Uterus (tissue), 4 donors: ENCODE results near the gene AFAP1L1. TPM values are rescaled to one million over a fixed set of nuclear protein-coding genes. Genes with fewer than 3 reads are reported as not detected.
A peak's percentile ranks its signal among the peaks of the same experiment; 100 is the strongest.
"Not testable (repeated sequence)": the region's sequence is repeated elsewhere in the genome, so short reads cannot be mapped to it uniquely, and the experiment has no call there.

Experiments used
- DNase-seq, 2 donors: peaks; one replicate each; pipeline ENCODE4 v3.0.0-alpha.2; 2019 to 2020
- H3K27ac ChIP-seq, 2 donors: fragments of 200-600 bp; sonication (generic); 1 replicate in 1 of 2; 2 replicates in 1 of 2; pipeline ENCODE4 v1.5.1; 2016 to 2018
- H3K27me3 ChIP-seq, 2 donors: fragments of 200-600 bp; sonication (generic); one replicate each; pipeline ENCODE4 v1.5.1; 2018 to 2019; ENCODE audit warnings: control low read depth in 1 of 2
- H3K36me3 ChIP-seq, 2 donors: fragments of 200-600 bp; sonication (generic); one replicate each; pipeline ENCODE4 v1.5.1; 2019; ENCODE audit warnings: control low read depth in 1 of 2
- H3K4me1 ChIP-seq, 2 donors: fragments of 200-600 bp; sonication (generic); one replicate each; pipeline ENCODE4 v1.5.1; 2018 to 2019; ENCODE audit warnings: control low read depth in 1 of 2
- H3K4me3 ChIP-seq, 2 donors: fragments of 200-600 bp; sonication (generic); 1 replicate in 1 of 2; 2 replicates in 1 of 2; pipeline ENCODE4 v1.5.1; 2018 to 2019; ENCODE audit warnings: mild to moderate bottlenecking in 1 of 2
- H3K9me3 ChIP-seq, 2 donors: fragments of 200-600 bp; sonication (generic); one replicate each; pipeline ENCODE4 v1.5.1; 2019; ENCODE audit warnings: control low read depth in 1 of 2
- POLR2A ChIP-seq, 2 donors: fragments of 450-650 bp; IDR thresholded peaks; one replicate each; pipeline ENCODE4 v1.6.1; 2016; ENCODE audit warnings: antibody characterized with exemption in 2 of 2, mild to moderate bottlenecking in 1 of 2, moderate library complexity in 1 of 2
- intact Hi-C: fragments of 100-400 bp; cut with DNase I; formaldehyde crosslinking; loops from one replicate; pipeline ENCODE4 v1.15.1; 2023; ENCODE audit warnings: low total_unique reads
- total RNA-seq, 4 donors: library from RNA; depleted of rRNA in 3 of 4; stranded (reverse); fragments of >200 nt in 3 of 4; gene quantifications; one replicate each; pipeline versions ENCODE4 v1.1.0 to v1.2.4, GENCODE V29; 2014 to 2023
- TF ChIP-seq, protein P1 (sequence below), 4 experiments: fragments of 200-600 bp in 2 of 4; fragments of 450-650 bp in 2 of 4; sonication (generic) in 2 of 4; IDR thresholded peaks; one replicate each; pipeline ENCODE4 v1.5.1; 2016 to 2019; ENCODE audit warnings: antibody characterized with exemption in 4 of 4, mild to moderate bottlenecking in 2 of 4, moderate library complexity in 1 of 4
- donor health status: DM: yes; HTN: yes; CAD: no.

AFAP1L1 gene
- total RNA-seq, 4 donors from 2014 or later, result 5.3 to 26.9 (median 24.6) TPM

DNA sequence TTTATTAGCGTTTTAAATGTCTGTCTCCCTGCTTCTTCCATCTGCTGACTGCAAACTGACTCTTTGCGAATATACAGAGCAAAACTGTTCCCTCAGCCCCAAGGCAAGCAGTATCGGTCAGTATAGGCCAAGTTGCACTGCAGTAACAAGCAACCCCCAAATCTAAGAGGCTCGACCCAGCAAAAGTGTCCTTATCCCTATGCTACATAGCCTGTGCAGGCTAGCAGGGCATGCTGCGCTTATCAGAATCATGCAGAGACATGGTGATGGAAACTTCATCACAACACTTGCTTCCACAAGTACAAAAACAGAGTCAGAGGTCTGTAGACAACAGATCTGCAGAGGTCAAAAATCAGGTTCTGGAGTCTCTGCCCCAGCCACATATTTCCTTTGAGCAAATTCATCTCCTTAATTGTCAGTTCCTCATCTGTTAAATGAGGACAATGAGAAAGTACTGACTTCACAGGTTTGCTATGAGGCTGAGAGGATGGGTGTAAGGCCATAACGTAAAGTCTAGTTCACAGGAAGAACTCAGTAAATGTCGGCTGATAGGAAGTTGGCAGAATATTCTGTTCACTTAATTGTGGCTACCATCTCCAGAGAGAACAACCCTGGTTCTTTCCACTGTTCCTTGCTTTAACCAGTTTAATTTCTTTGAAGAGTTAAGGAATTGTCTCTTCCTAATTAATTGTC is 117.0 kb downstream of the AFAP1L1 start:
- DNase-seq, result no peak
- TF ChIP-seq POLR2A (IDR thresholded peaks at IDR 0.05), result no peak
- TF ChIP-seq, protein P1, sequence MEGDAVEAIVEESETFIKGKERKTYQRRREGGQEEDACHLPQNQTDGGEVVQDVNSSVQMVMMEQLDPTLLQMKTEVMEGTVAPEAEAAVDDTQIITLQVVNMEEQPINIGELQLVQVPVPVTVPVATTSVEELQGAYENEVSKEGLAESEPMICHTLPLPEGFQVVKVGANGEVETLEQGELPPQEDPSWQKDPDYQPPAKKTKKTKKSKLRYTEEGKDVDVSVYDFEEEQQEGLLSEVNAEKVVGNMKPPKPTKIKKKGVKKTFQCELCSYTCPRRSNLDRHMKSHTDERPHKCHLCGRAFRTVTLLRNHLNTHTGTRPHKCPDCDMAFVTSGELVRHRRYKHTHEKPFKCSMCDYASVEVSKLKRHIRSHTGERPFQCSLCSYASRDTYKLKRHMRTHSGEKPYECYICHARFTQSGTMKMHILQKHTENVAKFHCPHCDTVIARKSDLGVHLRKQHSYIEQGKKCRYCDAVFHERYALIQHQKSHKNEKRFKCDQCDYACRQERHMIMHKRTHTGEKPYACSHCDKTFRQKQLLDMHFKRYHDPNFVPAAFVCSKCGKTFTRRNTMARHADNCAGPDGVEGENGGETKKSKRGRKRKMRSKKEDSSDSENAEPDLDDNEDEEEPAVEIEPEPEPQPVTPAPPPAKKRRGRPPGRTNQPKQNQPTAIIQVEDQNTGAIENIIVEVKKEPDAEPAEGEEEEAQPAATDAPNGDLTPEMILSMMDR (IDR thresholded peaks at IDR 0.05), result no peak
- Histone ChIP-seq H3K27ac (peak overlapping the region; percentile 93 to 95), H3K9me3 (no peaks in the 10 kb centered on the region), H3K27me3 (no peaks in the 10 kb centered on the region), H3K36me3 (no peaks in the 10 kb centered on the region), H3K4me3 (no peak overlapping the region), H3K4me1 (peaks cover 19 to 33% of the 10 kb centered on the region in 2 donors)
- intact Hi-C loops, result no loop called here

DNA sequence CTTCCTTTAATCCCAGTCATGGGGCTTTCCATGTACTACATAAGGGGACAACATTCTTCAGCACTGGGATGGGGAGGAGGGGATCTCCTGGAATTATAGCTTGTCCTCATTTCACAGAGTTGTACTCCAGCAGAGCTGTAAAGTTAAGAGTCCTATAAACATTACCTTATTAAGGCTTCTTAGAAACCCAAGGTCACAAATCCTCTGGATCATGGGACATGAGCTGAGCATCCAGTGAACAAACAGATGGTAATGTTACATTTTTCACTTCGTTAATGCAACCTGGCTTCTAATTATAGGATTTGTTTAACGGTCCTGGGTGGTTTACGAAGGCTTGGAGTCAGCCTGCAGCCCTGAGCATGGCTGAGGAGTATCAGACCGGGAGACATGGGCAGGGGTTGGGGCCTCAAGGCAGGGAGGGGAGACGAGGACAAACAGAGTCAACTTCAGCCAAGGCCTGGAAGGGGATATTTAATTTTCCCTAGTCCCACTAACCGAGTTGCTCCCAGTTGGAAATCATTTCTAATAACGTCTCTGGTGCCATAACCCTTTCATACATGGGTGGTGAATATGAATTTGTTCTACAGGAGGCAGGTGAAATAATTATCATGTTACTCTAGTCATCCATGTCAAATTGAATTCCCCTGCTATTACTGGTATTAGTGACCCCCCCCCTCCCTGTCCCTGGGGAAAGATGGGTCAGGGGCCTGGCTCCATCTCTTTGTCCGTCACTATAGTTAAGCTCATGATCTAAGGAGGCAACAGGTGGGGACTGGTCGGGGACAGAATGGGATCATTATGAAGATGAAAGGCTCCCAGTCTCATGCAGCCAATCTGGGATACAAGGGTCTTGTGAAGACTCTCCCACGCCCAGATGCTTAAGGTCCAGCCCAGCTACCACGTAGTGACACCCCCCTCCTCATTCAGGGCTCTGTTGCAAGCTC is 118.2 kb downstream of the AFAP1L1 start:
- no peak for TF ChIP-seq POLR2A (IDR thresholded peaks at IDR 0.05)
- TF ChIP-seq, protein P1 (IDR thresholded peaks at IDR 0.05), result no peak
- H3K4me1 ChIP-seq, result peaks cover 19 to 33% of the 10 kb centered on the region in 2 donors
- intact Hi-C loops, result no loop called here
- H3K27ac ChIP-seq, result peak overlapping the region; percentile 93 to 95
- no peaks in the 10 kb centered on the region for H3K27me3 ChIP-seq
- no peaks in the 10 kb centered on the region for H3K9me3 ChIP-seq
- no peaks in the 10 kb centered on the region for H3K36me3 ChIP-seq
- DNase-seq, result no peak
- H3K4me3 ChIP-seq, result no peak overlapping the region

DNA sequence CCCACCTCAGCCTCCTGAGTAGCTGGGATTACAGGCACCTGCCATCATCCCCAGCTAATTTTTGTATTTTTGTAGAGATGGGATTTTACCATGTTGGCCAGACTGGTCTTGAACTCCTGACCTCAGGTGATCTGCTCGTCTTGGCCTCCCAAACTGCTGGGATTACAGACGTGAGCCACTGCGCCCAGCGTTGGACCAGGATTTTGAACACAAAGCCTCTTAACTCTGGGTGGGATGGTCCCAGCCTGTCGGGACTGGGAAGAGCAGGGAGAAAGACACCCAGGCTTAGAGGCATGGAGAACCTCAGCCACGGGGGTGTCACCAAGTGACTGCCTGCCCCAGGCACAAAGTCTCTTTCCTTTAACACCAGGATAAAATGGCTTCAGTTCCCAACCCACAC is 119.4 kb downstream of the AFAP1L1 start:
- H3K4me3 ChIP-seq, H3K9me3 ChIP-seq, H3K36me3 ChIP-seq, H3K27me3 ChIP-seq, DNase-seq, intact Hi-C loops: not testable (repeated sequence)
- H3K4me1 ChIP-seq, result peaks cover 19 to 23% of the 10 kb centered on the region in 2 donors
- H3K27ac ChIP-seq, result peak overlapping the region; percentile 93 to 95

Other genes with a start within 250 kb of the AFAP1L1 start
- 1 to 10 TPM in 3 of 4 donors, under 1 TPM in 1; 0.29 to 3.5 (median 2.1) TPM for gene SH3TC2, start 208.8 kb upstream of the AFAP1L1 start, total RNA-seq
- 10 to 100 TPM in 2 of 4 donors, 1 to 10 TPM in 2; 2.6 to 49.5 (median 6.9) TPM for gene ABLIM3, start 130.4 kb upstream of the AFAP1L1 start, total RNA-seq
- 10 to 100 TPM; 13.5 to 27.0 (median 22.6) TPM for gene GRPEL2, start 73.6 kb downstream of the AFAP1L1 start, total RNA-seq
- 1 to 10 TPM in 3 of 4 donors, under 1 TPM in 1; 0.59 to 8.6 (median 5.9) TPM for gene PCYOX1L, start 86.2 kb downstream of the AFAP1L1 start, total RNA-seq
- 1 to 10 TPM in 2 of 4 donors, not detected in 2; 1.6 to 2.3 TPM for gene IL17B, start 107.4 kb downstream of the AFAP1L1 start, total RNA-seq